Measurements from ENCODE around the gene C13orf46.

DNA sequence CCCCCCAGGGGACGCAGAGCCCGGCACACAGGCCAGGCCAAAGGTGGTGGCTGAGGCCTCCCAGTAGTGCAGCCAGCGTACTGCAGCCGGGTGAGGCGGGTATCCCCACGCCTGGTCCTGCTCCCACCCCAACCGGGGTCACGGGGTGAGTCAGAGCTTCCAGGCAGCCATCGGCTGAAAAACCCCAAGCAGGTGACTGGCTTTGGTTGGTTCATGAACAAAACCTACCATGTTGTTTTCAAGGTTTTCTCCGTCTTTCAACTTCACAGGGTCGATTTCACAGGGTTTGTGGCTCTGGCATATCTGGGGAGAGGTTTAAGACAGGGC, 42.1 kb upstream of the C13orf46 start:
- TF ChIP-seq, protein P1, sequence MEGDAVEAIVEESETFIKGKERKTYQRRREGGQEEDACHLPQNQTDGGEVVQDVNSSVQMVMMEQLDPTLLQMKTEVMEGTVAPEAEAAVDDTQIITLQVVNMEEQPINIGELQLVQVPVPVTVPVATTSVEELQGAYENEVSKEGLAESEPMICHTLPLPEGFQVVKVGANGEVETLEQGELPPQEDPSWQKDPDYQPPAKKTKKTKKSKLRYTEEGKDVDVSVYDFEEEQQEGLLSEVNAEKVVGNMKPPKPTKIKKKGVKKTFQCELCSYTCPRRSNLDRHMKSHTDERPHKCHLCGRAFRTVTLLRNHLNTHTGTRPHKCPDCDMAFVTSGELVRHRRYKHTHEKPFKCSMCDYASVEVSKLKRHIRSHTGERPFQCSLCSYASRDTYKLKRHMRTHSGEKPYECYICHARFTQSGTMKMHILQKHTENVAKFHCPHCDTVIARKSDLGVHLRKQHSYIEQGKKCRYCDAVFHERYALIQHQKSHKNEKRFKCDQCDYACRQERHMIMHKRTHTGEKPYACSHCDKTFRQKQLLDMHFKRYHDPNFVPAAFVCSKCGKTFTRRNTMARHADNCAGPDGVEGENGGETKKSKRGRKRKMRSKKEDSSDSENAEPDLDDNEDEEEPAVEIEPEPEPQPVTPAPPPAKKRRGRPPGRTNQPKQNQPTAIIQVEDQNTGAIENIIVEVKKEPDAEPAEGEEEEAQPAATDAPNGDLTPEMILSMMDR (conservative IDR thresholded peaks at IDR 0.05 in 1 of 2, IDR thresholded peaks at IDR 0.05 in 1 of 2; ENCODE audit: low read depth in 1 of 2, low read length in 2 of 2): no peak
- TF ChIP-seq EZH2 (IDR thresholded peaks at IDR 0.05; ENCODE audit: low read length, missing control alignments): no peak

All from fibroblast of lung (primary cell).